Thymus (tissue), 11 donors: ENCODE data around the gene BACE2. TPM values are rescaled to one million over a fixed set of nuclear protein-coding genes. Genes with fewer than 3 reads are reported as not detected.
A peak's percentile ranks its signal among the peaks of the same experiment; 100 is the strongest.

Experiments
- DNase-seq, 9 donors: peaks; one replicate each; pipeline ENCODE4 v3.0.0-alpha.2; 2013; ENCODE audit warnings: low spot score in 9 of 9, low read depth in 6 of 9, missing footprints in 1 of 9
- H3K27ac ChIP-seq, 2 donors: one replicate each; pipeline ENCODE4 v1.5.1; 2013; ENCODE audit warnings: control low read depth in 1 of 2, low read depth in 1 of 2, low read length in 1 of 2, mild to moderate bottlenecking in 1 of 2, moderate library complexity in 1 of 2
- H3K27me3 ChIP-seq, 2 donors: one replicate each; pipeline ENCODE4 v1.5.1; 2013; ENCODE audit warnings: low read length in 1 of 2; ENCODE audit not compliant: control insufficient read depth in 2 of 2, insufficient read depth in 1 of 2
- H3K36me3 ChIP-seq, 2 donors: one replicate each; pipeline ENCODE4 v1.5.1; 2013; ENCODE audit warnings: low read length in 1 of 2, mild to moderate bottlenecking in 1 of 2, moderate library complexity in 1 of 2; ENCODE audit not compliant: control insufficient read depth in 2 of 2, insufficient read depth in 2 of 2
- H3K4me1 ChIP-seq, 2 donors: one replicate each; pipeline ENCODE4 v1.5.1; 2013; ENCODE audit warnings: low read length in 2 of 2; ENCODE audit not compliant: control insufficient read depth in 2 of 2, insufficient read depth in 2 of 2
- H3K4me3 ChIP-seq, 2 donors: one replicate each; pipeline ENCODE4 v1.5.1; 2013; ENCODE audit warnings: low read length in 2 of 2, control low read depth in 1 of 2, mild to moderate bottlenecking in 1 of 2
- H3K9me3 ChIP-seq, 2 donors: one replicate each; pipeline ENCODE4 v1.5.1; 2013; ENCODE audit warnings: low read length in 1 of 2, mild to moderate bottlenecking in 1 of 2; ENCODE audit not compliant: control insufficient read depth in 2 of 2, insufficient read depth in 1 of 2
- WGBS: extraction: QIAGEN DNeasy Blood & Tissue Kit; methylation state at CpG from one replicate; pipeline ENCODE4 v1.1.7; 2013; 5-methylcytosine and 5-hydroxymethylcytosine counted together
- polyA plus RNA-seq: library from polyadenylated mRNA; stranded (reverse); fragments of 200-250 nt; gene quantifications from one replicate; pipeline ENCODE4 v1.2.3, GENCODE V29; 2013
- total RNA-seq: library from RNA; stranded (reverse); fragments of 120-200 nt; gene quantifications from one replicate; pipeline ENCODE4 v1.2.4, GENCODE V29; 2013
- donor health status: healthy.

The BACE2 gene
- total and polyA plus RNA-seq, 2 donors: 5.9 to 17.6 TPM

DNA sequence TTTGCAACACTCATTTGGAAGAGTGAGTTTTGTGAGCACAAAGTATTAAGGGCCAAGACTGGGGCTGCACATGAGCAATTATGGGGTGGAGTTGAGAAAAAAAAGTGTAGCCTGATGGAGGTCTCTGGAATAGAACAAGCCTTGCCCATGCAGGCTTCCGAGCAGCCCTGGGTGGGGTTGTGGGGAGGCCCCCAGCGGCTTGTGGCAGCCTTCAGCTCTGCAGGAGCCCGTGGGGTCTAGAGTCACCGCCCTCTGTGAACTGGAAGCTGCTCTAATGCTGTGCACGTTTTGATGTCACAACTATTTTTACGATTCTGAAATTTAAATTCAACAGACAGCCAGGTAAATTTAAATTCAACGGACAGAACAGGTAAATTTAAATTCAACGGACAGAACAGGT, 58.9 kb downstream of the BACE2 start:
- Histone ChIP-seq H3K36me3 (no peaks in the 10 kb centered on the region), H3K9me3 (no peaks in the 10 kb centered on the region), H3K4me3 (no peak overlapping the region), H3K27ac (no peak overlapping the region), H3K4me1 (no peaks in the 10 kb centered on the region), H3K27me3 (no peaks in the 10 kb centered on the region)
- DNase-seq: no peak
- 96% methylated on average over 8 of the region's 8 CpGs for WGBS

DNA sequence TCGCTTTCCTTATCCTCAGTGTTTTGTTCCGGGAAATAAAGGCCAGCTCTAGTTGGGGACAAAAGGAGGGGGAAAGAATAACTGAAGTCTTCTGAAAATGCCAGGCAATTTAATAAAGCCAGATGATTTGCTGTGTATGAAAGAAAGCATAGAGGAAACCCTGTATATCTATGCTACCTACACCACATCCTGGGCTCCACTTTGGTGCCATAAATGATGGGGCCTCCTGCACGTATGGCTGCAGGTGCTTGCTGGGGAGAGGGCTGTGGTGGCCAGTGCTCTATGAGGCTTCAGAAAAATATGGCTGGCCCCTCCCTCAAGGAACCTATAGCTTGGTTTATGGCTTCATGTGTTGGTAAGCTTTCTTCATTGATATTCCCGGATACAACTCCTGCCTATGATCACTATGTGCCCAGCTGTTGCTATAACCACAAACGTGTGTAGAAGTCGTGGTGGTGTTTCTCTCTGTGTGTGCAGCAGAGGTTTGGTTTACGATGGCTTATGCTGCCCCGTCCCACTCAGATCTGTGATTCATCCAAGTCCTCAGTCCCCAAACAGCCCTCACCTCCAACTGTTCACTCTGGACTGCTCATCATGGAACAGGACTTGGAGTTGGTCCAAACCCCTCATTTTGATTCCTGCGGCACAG, 59.5 kb downstream of the BACE2 start:
- 77% methylated on average over 9 of the region's 9 CpGs for WGBS
- Histone ChIP-seq H3K4me1 (no peaks in the 10 kb centered on the region), H3K27me3 (no peaks in the 10 kb centered on the region), H3K4me3 (no peak overlapping the region), H3K36me3 (no peaks in the 10 kb centered on the region), H3K9me3 (no peaks in the 10 kb centered on the region), H3K27ac (no peak overlapping the region)
- peak in 1 of 9 donors; percentile 7 for DNase-seq

DNA sequence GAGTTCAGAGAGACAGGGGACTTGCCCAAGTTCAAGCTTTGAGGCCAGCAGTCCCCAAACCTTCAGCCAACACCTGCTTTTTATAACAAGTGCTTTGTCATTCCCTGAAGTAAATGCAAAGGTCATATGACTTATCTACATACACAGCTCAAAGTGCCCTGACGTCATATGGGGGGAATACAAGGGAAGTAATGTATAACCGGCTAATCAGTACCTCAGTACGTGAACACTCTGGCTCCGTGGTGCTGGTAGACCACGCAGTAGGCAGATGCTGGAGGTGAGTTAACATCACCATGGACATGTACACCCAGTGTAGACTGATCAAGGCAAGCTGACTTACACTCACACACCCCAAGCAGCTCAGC, 60.0 kb downstream of the BACE2 start:
- 67% methylated on average over 5 of the region's 5 CpGs for WGBS
- no peak overlapping the region for H3K4me3 ChIP-seq

DNA sequence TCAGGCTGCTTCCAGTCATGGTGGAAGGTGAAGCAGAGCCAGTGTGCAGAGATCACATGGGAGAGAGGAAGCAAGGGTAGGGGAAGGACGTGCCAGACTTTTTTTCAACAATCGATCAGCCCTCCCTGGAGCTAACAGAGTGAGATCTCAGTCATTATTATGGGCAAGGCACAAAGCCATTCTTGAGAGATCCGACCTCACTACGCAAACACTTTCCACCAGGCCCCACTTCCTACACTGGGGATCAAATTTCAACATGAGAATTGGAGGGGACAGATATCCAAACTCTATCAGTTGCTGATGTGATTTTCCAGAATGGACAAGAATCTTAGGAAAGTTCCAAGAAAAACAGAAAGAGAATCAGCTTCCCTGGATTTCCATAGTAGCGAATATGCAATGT, 60.5 kb downstream of the BACE2 start:
- 97% methylated on average over 5 of the region's 5 CpGs for WGBS
- H3K36me3 ChIP-seq: no peaks in the 10 kb centered on the region

More for the DNA sequence above, 60.0 kb downstream of the BACE2 start:
- Histone ChIP-seq H3K36me3 (no peaks in the 10 kb centered on the region), H3K27me3 (no peaks in the 10 kb centered on the region), H3K9me3 (no peaks in the 10 kb centered on the region), H3K4me1 (no peaks in the 10 kb centered on the region), H3K27ac (no peak overlapping the region)
- DNase-seq: no peak

DNA sequence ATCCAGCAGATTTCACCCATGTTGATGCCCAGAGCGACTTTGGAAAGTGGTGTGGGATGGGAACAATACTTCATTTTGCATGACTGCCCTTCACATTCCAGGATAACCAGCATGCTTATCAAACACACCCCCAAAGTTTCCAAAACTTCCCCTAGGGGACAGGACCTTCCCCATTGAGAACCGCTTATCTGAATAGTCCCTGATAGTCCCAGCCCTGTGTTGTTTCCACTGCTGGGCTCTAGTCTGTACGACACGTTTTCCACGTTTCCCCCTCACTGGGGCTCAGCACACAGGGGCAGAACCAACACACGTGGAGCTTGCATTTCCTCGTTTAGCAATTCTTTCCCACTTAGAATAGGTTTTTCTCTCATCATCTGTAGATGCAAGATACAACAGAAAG, 61.0 kb downstream of the BACE2 start:
- WGBS: 89% methylated on average over 7 of the region's 7 CpGs
- no peaks in the 10 kb centered on the region for H3K4me1 ChIP-seq
- no peak for DNase-seq
- H3K4me3 ChIP-seq: no peak overlapping the region
- no peaks in the 10 kb centered on the region for H3K36me3 ChIP-seq
- H3K27me3 ChIP-seq: no peaks in the 10 kb centered on the region
- H3K27ac ChIP-seq: no peak overlapping the region
- no peaks in the 10 kb centered on the region for H3K9me3 ChIP-seq

More for the DNA sequence above, 60.5 kb downstream of the BACE2 start:
- DNase-seq: no peak
- H3K27ac ChIP-seq: no peak overlapping the region
- no peaks in the 10 kb centered on the region for H3K9me3 ChIP-seq
- H3K4me1 ChIP-seq: no peaks in the 10 kb centered on the region
- no peak overlapping the region for H3K4me3 ChIP-seq
- no peaks in the 10 kb centered on the region for H3K27me3 ChIP-seq

DNA sequence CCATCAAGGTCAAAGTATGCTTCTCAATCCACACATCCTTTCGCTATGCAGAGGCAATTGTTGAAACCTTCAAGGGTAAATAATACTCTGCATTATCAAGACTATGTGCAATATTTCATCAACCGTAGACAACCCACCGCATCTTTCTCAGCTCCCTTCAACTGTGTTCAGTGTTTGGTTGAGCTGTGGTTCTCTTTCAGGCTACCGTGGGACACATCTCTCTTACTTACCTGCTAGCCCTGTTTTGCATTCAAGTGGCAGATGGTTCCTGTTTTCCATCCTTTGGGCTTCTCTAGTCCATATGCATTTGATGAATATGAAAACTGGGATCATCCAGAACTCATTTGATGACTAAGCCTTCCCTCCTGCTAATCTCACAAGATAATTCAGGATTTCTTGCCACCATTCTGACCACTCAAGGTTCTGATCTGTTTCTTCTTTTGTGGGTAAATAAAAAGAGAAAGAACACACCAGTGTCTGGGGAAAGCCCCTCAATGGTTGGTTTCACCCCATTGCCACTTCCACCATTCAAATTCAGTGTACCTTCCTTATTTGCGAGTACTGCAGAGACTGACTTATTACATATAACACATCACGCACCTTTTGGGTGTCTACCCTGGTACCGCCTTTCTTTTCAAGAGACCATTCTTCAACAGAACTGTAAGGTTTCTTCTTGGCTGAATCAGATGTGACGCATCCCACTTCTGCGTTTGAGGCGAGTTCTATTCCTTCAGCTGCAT, 61.7 kb downstream of the BACE2 start:
- H3K36me3 ChIP-seq: no peaks in the 10 kb centered on the region
- H3K4me3 ChIP-seq: no peak overlapping the region
- 91% methylated on average over 10 of the region's 10 CpGs for WGBS
- DNase-seq: no peak
- H3K27ac ChIP-seq: no peak overlapping the region
- H3K27me3 ChIP-seq: no peaks in the 10 kb centered on the region
- H3K9me3 ChIP-seq: no peaks in the 10 kb centered on the region
- H3K4me1 ChIP-seq: no peaks in the 10 kb centered on the region

DNA sequence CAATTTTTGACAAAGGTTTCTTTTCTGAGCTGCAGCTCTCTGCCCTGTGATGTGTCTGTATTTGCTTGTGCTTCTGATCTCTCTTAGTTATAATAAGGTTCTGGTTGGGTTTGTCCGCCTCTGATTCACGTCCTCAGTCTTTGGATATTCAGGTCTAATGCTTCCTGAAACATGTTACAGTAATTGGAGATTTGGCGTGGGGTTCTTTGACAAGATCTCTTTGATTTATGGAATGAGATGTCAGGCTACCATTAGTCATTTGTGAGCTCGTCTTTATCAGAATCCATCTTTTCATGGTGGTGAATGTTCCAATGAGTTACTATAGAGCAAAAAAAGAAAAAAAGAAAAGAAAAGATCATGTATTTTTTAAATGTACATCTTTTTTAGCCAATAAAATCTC, 62.5 kb downstream of the BACE2 start:
- no peak overlapping the region for H3K4me3 ChIP-seq
- no peak overlapping the region for H3K27ac ChIP-seq
- 92% methylated on average over 4 of the region's 4 CpGs for WGBS

DNA sequence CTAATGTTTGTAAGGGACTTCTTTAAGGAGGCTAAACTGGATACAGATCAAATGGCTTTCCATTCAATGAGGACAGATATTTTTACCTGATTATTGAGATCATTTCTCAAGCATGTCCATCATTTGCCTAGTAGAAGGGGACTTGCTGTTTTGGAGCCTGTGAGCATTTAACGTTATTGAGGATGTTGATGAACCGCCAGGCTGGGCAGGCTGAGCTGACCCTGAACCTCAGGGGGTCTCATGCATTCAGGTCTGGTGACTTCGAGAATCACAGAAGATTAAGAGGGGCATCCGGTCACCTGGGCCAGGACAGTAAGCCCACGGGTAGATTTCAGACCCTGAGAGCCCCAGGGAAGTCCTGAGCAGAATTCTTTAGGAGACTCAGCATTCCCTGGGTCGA, 63.1 kb downstream of the BACE2 start:
- Histone ChIP-seq H3K36me3 (no peaks in the 10 kb centered on the region), H3K9me3 (no peaks in the 10 kb centered on the region), H3K27me3 (no peaks in the 10 kb centered on the region), H3K4me3 (no peak overlapping the region), H3K4me1 (no peaks in the 10 kb centered on the region), H3K27ac (no peak overlapping the region)
- no peak for DNase-seq
- 96% methylated on average over 6 of the region's 6 CpGs for WGBS

More for the DNA sequence above, 62.5 kb downstream of the BACE2 start:
- no peaks in the 10 kb centered on the region for H3K36me3 ChIP-seq
- no peaks in the 10 kb centered on the region for H3K9me3 ChIP-seq
- no peaks in the 10 kb centered on the region for H3K27me3 ChIP-seq
- no peak for DNase-seq
- H3K4me1 ChIP-seq: no peaks in the 10 kb centered on the region

DNA sequence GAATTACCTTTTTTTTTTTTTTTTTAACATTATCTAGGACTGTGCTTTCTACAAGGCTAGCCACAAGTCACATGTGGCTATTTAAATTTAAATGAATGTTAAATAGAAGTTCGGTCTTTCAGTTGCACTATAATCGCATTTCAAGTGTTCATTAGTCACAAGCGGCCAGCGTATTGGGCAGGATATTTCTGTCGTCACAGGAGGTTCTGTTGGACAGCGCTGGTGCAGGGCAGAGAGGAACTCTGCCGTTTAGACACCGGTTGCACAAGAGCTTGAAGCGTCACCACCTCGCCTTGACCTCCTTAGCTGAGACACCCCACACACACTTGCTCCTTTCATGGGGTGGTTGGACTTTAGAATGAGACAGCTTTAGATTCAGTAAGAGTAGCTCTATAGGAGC, 64.1 kb downstream of the BACE2 start:
- WGBS: 96% methylated on average over 10 of the region's 10 CpGs
- no peak for DNase-seq

More for the DNA sequence above, 64.1 kb downstream of the BACE2 start:
- Histone ChIP-seq H3K9me3 (no peaks in the 10 kb centered on the region), H3K27me3 (no peaks in the 10 kb centered on the region), H3K36me3 (no peaks in the 10 kb centered on the region), H3K4me1 (no peaks in the 10 kb centered on the region), H3K4me3 (no peak overlapping the region), H3K27ac (no peak overlapping the region)
